ENCODE results near the gene ISL1.

The ISL1 gene

GRCh38 chr5:51388488-51389287 is 5.4 kb downstream of the ISL1 start:
- Mint-ChIP-seq H3K4me1 (peaks cover 22% of the 10 kb centered on the region), H3K9me3 (no peaks in the 10 kb centered on the region), H3K4me3 (peak overlapping the region; percentile 65), H3K27me3 (ENCODE audit: low read depth, poor library complexity) (peaks cover 100% of the 10 kb centered on the region), H3K36me3 (ENCODE audit: low read depth) (no peaks in the 10 kb centered on the region), H3K27ac (no peak overlapping the region)
- no peak for TF ChIP-seq CTCF (IDR thresholded peaks at IDR 0.05)
- DNase-seq, result no peak

- Mint-ChIP-seq H3K4me1 (peaks cover 17% of the 10 kb centered on the region), H3K4me3 (peak overlapping the region; percentile 65), H3K27ac (no peak overlapping the region), H3K9me3 (no peaks in the 10 kb centered on the region), H3K36me3 (ENCODE audit: low read depth) (no peaks in the 10 kb centered on the region), H3K27me3 (ENCODE audit: low read depth, poor library complexity) (peaks cover 100% of the 10 kb centered on the region)
- DNase-seq, result no peak
- TF ChIP-seq CTCF (IDR thresholded peaks at IDR 0.05), result no peak
These were observed 6.0 kb downstream of the ISL1 start for GRCh38 chr5:51389288-51389576.

- peak; percentile 56 for DNase-seq
- Mint-ChIP-seq H3K27me3 (ENCODE audit: low read depth, poor library complexity) (peaks cover 100% of the 10 kb centered on the region), H3K36me3 (ENCODE audit: low read depth) (no peaks in the 10 kb centered on the region), H3K4me1 (peaks cover 17% of the 10 kb centered on the region), H3K9me3 (no peaks in the 10 kb centered on the region), H3K4me3 (peak overlapping the region; percentile 68), H3K27ac (no peak overlapping the region)
- TF ChIP-seq CTCF (IDR thresholded peaks at IDR 0.05), result no peak
These were observed 6.6 kb downstream of the ISL1 start for GRCh38 chr5:51389577-51390463.

GRCh38 chr5:51391175-51391574 is 7.9 kb downstream of the ISL1 start:
- Mint-ChIP-seq H3K27ac (no peak overlapping the region), H3K9me3 (no peaks in the 10 kb centered on the region), H3K36me3 (ENCODE audit: low read depth) (no peaks in the 10 kb centered on the region), H3K4me1 (peaks cover 17% of the 10 kb centered on the region), H3K4me3 (no peak overlapping the region), H3K27me3 (ENCODE audit: low read depth, poor library complexity) (peaks cover 100% of the 10 kb centered on the region)
- TF ChIP-seq CTCF (IDR thresholded peaks at IDR 0.05), result no peak
- DNase-seq, result no peak

- Mint-ChIP-seq H3K27ac (no peak overlapping the region), H3K4me1 (peaks cover 9% of the 10 kb centered on the region), H3K27me3 (ENCODE audit: low read depth, poor library complexity) (peaks cover 100% of the 10 kb centered on the region), H3K36me3 (ENCODE audit: low read depth) (no peaks in the 10 kb centered on the region), H3K4me3 (no peak overlapping the region), H3K9me3 (no peaks in the 10 kb centered on the region)
- DNase-seq, result no peak
- TF ChIP-seq CTCF (IDR thresholded peaks at IDR 0.05), result no peak
These were observed 9.5 kb downstream of the ISL1 start for GRCh38 chr5:51392689-51393199.
